Stimulated activated CD8-positive, alpha-beta memory T cell treated with anti-CD3 and anti-CD28 coated beads, Interleukin-15, amount 100 ng/mL, for 24 hours (primary cell): ENCODE measurements around the gene TOP3A.

Experiments used
- DNase-seq: peaks from one replicate; pipeline ENCODE4 v3.0.0-alpha.2; 2020; ENCODE audit warnings: low read depth

The TOP3A gene

DNA sequence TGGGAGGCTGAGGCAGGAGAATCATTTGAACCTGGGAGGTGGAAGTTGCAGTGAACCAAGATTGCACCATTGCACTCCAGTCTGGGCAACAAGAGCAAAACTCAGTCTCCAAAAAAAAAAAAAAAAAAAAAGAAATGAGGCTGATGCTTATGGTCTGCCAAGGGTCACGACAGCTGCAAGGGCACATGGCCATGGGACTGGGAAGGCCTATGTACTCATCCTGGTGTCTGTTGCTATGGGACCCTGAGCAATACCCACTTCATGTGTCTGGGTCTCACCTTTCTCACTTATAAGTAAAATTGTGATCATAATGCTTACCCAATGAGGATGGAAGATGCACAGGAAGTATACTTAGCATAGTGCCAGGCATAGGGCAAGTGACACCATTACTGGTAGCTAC is 37.7 kb downstream of the TOP3A start:
- no peak for DNase-seq

DNA sequence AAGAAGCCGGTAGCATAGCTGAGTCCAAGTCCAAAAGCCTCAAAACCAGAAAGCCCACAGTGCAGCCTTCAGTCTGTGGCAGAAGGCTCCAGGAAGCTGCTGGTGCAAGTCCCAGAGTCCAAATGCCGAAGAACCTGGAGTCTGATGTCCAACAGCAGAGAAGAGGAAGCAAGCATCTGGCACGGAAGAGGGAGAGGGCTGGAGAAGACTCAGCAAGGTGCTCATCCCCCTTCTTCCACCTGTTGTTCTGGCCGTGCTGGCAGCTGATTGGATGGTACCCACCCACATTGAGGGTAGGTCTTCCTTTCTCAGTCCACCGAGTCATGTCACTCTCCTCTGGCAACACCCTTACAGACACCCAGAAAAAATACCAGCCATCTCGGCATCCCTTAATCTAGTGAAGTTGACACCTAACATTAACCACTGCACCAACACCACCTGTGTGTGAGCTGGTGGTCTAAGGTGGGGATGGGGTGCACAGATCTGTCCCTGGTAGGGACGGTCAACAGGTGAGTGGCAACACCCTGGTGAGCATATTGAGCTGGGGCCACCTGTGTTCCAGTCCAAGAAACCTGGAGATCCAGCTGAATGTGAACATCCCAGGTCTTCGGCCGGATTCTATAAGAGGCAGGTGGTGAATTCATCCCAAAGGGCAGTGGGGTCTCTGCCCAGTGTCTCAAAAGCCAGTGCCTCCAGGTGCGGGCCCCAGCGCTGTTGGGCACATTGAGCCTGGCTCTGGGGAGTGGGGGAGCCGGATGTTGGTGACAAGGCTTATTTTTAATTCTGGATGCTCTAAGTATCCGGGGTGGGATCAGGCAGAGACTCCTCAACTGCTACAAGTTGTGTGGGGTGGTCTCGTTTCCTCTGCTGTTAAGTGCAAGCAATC is 44.5 kb downstream of the TOP3A start:
- no peak for DNase-seq

DNA sequence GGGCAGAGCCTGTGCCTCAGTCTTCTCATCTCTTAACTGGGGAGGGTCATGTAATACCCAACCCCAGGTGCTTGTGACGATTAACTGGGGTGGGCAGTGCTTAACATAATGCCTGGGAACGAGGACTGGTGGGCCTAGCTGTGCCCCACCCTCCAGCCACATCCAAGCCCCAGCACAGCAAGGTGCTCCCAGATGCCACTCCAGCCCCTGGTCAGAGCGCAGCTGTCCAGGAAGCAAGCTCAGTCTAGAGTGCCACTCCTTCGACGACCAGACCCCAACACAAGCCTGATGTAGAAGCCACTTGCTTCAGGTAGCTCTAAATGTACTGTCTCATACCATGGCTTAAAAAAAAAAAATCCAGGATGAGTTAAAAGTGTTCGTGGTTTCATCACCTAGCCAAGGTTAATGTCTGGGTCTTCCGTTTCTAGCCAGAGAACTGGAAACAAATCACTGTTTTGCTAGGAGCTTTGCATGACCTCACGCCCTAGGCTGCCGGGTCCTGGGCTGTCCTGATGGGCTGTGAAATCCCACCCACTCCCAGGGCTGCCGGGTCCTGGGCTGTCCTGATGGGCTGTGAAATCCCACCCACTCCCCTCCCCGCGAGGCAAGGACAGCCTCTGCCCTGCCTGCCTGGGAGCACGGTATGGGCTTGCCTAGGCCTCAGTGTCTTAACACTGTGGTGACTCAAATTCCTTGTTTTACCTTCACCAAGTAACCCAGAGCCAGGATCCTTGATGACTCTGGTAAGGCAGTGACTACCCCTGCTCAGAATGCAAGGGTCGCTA is 46.7 kb downstream of the TOP3A start:
- no peak for DNase-seq

DNA sequence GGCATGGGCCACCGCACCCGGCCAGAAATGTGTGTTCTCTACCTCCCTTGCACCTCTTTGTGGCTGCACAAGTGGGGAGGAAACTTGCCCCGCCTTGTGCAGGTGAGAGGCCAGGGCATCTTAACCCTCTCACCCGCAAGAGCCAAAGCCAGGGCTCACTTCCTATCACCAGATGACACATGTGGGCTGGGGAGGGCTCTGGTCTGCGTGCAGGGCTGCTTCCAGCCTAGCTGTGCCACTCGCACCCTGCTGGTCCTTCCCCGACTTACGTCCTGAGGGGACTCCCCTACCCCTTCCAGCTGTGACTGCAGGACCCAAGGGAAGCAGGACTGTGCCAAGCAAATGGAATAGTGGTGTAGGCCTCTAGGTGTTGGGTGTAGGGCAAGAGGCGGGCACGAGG is 47.4 kb downstream of the TOP3A start:
- DNase-seq = no peak

DNA sequence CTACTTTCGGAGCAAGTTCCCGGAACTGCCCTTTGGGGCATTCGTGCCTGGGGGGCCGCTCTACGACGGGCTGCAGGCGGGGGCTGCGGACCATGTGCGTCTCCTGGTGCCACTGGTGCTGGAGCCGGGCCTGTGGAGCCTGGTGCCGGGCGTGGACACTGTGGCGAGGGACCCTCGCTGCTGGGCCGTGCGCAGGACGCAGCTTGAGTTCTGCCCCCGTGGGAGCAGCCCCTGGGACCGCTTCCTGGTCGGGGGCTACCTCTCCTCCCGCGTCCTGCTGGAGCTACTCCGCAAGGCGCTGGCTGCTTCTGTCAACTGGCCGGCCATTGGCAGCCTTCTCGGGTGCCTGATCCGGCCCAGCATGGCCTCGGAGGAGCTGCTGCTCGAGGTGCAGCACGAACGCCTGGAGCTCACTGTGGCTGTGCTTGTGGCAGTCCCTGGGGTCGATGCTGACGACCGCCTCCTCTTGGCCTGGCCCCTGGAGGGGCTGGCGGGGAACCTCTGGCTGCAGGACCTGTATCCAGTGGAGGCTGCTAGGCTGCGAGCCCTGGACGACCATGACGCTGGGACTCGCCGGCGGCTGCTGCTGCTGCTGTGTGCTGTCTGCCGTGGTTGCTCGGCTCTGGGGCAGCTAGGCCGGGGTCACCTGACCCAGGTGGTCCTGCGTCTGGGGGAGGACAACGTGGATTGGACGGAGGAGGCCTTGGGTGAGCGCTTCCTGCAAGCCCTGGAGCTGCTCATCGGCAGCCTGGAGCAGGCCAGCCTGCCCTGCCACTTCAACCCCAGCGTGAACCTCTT is 50.7 kb downstream of the TOP3A start:
- DNase-seq = no peak

DNA sequence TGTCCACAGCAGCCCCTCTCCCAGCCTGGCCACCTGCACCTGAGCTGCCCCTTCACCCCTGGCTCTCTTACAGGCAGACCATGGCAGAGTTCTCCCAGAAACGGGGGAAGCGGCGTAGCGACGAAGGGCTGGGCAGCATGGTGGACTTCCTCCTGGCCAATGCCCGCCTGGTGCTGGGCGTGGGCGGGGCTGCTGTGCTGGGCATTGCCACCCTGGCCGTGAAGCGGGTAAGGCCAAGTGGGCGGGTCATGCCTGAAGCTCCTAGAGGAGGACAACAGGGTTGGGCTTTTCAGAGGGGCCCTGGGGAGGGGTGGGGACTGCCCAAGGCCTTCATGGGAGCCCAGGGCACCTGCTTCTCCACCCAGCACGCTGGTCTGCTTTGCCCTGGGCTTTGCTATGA is 52.2 kb downstream of the TOP3A start:
- no peak for DNase-seq

DNA sequence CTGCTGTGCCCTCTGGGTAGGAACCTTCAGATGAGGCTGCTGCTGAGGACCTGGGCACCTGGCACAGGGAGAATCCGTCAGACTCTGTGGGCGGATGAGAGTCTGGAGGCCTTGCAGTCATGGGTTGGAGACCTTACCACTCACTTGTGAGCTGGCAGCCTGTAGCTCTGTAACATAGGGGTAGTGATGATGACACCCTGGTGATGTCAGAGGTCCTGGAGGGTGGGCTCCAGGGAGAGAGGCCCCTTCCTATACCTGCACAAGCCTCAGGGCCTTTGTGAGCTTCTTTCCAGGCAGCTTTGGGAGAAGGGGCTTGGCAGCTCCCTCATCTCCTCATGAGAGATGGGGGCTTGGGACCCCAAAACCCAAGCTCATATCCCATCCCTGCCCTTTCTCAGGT is 52.7 kb downstream of the TOP3A start:
- no peak for DNase-seq

DNA sequence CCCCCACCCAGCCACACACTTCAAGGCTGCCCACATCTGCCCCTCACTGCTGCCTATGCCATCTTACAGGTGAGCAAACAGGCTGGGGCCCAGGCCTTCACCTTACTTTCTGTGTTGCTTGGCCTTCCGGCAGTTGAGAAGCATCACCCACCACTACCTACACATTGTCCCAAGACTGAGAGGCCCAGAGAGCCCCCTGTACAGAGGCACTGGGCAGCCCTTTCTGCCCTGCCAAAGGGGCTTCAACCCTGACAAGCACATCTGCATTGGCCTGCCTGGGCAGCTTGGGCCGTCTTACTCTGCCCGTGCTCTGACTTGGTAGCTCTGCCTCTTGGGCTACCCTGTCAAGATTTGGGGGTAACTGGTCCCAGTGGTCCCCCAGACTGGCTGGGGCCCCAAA is 53.1 kb downstream of the TOP3A start:
- no peak for DNase-seq

DNA sequence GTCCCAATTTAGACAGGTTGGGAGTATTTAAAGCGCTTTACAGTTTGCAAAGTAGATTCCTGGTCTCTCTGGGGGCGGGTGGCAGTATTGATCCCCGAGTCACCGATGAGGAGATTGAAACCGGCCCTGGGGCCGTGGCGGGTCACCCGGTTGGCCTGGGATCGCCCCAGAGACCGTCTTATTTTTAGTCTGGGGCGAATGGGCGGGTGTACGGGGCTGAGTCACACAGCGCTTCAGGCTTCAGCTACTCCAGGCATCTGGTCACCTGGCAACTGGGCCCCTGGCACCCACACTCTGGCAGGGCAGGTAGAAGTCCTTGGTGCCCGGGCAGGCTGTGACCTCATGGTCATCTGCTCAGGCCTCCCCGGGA is 53.7 kb downstream of the TOP3A start:
- no peak for DNase-seq

DNA sequence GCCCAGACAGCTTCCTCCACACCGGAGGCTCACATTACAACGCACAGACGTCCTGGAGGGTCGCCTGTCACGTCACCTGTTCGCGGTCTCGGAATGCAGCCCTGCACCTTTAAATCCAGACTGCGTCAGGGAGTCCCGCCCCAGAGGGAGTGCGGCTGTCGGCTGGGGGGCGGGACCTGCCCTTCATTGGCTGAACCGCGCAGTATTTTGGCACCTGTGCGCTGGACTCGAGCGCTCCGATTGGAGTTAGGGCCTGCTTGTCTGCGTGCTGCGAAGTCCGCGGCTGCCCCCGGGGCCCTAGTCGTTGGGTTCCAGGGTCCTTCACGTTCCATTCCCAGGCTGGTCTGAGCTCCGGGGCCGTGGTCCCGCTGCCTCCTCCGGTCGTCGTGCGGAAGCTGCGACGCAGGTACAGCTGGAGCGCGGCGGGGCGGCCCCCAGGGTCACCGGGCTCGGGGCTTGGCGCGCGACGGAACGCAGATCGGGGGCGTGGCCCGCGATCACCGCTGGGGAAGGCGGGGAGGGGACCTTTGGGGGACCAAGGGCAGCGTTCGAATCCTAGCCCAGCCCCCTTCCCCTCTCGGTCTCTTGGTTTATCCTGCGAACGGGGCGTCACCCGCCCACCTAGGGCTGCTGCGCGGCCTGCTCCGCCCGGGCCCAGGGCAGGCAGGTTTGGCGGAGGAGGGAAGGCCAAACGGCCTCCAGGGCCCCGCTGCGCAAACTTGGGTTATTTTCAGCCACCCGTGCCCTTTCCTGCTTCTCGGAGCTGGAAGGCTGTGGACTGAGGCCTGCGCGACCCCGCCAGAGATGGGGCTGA is 54.3 kb downstream of the TOP3A start, which contains the start of gene MIEF2:
TSS of gene MIEF2 (plus strand) at position 331 of the 814 bp plus-strand sequence. CDS start 2,059 bp downstream, outside the sequence.
- peak; percentile 71 for DNase-seq

DNA sequence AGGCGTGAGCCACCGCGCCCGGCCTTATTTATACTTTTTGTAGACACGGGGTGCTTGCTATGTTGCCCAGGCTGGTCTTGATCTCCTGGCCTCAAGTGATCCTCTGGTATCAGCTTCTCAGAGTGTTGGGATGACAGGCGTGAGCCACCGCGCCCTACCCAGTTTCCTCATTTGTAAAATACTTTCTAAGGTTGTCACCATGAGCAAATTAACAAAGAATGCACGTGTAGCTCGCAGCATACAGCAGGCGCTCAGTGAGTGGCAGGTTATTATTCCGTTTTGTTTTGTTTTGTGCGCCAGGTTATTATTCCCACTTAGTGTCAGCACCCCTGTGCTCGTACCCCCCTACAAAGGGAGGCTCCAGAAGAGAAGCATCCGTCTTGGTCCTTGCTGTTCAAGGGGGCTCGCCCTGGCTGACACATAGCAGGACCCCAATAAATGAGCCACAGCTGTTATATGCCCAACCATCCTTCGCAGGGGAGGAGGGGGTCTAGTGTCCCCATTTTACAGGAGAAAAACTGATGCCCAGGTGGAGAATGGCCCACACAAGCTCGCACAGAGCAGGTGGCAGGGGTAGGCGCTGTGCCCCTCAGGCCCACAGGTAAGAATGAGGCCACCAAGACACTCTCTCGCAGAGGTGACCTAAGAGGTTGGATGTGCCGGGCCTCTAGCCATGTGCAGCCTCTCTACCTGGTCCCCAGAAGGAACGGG is 55.0 kb downstream of the TOP3A start:
- DNase-seq = no peak

DNA sequence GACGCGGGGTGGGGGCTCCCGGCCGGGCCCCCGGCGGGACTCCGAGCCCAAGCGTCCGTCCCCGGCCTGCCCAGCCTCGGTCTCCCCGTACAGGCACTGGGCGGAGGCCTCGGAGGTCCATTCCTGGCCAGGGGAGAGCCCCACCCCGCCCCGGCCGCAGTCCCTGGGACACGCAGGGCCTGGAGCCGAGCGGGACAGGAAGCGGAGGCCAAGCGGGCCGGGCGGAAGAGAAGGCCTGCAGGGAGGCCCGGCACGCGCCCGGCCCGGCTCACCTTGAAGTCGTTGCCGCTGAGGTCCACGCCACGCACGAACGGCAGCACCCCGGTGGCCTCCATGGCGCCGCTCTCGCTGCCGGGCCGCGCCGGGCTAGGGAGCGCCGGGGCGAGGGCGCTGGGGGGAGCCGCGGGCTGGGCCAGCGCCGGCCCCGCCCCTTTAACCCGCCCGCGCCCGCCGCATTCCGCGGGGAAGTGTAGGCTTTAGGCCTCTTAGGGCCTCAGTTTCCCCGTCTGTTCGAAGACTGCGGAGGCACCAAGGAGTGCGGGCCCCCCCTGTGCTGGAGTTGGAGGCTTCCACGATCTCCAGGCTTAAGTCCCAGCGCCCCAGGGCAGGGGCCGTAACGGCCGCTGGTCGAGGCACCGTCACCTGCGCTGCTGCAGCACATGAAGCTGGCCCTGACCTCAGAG is 56.3 kb downstream of the TOP3A start, which contains the start of gene FLII:
TSS of gene FLII (minus strand) at position 383 of the 683 bp plus-strand sequence. CDS start at position 335, 48 bp downstream.
- peak; percentile 47 for DNase-seq

DNA sequence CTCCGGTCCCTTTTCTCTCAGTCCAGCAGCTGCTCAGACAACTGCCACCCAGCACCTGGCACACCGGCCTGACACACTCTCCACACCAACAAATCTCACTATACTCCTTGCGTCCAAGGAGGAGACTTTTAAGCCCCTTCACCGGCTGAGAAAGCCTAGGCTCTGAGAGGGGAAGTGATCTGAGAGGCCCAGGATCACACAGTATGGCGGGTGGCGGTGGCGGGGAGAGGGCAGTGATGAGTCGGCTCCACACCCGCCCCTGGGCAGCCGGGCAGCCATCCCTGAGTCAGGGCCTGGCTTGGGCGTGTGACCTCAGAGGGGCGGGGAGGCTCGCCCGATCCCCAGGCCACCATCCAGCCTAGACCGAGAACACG is 56.8 kb downstream of the TOP3A start:
- no peak for DNase-seq

DNA sequence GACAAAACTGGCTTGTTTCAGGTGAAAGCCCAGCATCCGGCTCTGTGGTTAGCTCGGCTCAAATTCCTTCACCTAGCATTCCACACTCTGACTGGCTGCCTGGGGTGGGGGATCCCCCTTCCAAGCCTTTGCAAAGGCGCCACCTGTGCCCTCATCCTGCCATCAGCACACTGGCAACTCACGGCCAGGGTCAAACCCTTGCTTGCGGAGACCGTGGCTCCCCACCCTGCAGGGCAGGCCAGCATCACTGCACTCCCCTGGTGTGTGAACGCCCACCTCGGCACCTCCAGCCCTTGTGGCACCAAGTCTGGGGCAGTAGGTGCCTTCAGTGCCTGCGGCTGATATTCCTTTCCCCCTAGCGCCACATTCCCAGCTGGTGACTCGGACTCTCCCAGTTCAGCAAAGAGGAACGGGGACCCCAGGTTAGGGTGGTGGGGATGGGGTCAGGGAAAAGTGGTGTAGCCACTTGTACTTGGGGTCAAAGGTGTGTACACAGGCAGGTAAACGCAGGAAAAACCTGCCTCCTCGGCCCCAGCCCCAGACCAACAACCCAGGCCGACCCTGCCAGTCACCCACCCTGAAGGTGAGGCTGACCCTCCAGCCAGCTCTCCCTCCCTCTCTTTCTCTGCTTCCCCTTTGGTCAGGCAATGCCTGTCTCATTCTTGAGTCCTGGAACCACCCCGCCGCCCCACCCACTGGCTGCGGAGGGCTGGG is 57.4 kb downstream of the TOP3A start:
- DNase-seq = no peak

DNA sequence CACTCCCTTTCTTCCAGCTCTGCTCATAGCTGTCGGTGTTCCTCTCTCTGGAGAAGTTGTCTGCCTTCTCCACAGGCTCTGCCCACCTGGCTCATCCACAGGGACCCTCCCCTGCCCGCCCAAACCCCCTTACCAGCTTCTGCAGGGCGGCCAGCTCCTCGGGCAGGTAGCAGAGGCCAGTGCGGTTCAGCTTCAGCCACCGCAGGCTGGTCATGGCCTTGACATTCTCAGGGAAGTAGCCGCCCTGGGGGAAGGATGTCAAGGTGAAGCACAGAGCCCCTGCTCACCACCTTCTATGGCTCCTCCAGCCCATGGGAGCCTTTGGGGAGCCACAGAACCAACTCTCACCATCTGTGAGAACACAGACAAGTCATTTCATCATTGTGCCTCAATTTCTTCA is 58.0 kb downstream of the TOP3A start:
- DNase-seq = no peak

DNA sequence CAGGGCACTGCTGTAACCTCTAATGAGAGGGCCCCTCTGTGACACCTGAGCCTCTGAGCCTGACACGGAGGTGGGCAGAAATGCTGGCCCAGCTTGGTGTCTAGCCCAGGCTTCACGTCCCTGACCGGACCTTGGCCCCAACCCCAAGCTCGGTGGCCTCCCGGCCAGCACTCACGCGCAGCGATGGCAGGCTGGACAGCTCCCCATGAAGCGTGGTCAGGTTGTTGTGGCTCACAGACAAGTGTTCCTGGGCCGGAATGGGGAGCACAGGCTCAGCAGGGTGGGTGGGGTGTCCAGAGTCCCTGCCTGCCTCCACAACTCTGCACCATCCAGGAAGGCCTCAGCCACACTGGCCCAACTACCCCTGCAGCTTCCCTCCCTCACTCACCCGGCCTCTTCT is 58.4 kb downstream of the TOP3A start:
- DNase-seq = no peak

DNA sequence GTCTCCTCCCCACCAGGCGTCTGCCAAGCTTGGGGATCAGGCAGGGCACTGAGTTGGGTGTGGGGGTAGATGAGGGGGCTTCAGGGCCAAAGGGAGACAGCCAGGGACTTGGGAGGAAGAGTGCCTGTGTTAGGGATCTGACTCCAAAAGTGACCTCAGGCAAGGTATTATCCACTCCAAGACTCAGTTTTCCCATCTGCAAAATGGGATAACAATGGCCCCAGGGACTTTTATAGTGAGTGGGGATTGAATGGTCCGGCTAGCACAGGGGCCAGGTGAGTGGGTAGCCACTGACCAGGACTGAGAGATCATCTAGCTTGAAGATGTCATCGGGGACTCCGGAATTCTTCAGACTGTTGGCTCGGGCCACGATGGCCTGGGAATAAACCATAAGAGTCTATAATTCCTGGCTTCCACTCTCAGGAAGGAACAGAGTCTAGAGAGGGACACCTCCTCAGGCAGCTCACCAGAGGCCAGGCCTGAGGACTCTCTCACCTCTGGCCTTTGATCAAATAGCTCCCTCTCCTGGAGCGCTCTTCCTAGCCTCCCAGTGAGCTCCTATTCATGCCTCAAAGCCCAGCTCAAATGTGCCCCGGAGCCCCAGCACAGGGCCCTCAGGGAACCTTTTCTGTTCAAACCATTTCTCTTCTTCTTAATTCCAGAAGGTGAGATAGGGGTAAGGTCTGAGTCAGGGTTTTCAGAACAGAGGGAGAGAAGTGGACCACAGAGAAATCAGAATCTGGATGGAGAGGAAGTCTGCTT is 59.7 kb downstream of the TOP3A start:
- no peak for DNase-seq

DNA sequence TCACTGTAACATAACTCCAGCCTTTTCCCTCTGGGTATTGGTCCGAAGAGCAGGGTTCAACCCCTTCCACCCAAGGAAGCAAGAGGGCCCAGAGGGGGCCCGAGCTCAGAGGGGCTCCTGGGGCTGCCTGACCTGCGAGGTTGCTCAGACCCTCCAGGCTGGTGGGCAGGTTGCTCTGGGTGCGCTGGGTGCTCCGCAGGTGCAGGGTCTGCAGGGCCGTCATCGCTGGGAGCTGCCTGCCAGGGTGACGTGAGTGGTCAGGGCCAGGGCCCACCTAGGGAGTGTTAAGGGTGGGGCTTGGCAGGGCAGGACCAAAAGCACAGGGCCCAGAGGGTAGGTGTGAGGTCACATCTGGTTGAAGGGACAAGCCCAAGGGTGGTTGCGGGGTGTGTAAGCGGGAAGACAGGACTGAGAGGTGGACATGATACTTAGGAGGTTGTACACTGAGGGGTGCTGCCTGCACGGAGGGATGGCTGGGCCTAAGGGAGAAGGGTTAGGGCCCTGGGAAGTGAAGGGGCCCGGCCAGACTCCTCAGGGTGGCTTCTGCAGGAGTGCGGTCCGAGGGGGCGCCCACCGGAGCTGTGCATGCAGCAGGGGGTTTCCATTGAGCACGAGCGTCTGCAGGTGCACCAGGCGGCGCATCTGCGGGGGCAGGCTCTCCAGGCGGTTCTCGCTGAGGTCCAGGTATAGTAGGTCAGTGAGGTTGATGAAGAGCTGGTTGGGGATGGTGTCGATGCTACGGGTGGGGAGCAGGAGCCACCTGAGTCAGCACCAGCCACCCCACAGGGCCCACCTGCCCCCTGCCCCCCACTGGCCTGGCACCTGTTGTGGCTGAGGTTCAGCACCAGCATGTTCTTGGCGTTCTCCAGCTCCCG is 60.6 kb downstream of the TOP3A start:
- DNase-seq = no peak
